HG03457 (cell line): ENCODE results near the gene LCAT.
"Not testable (repeated sequence)": the region's sequence is repeated elsewhere in the genome, so short reads cannot be mapped to it uniquely, and the experiment has no call there.

Experiments used
- ATAC-seq: cut with Tn5 transposase; IDR thresholded peaks from one replicate; pipeline ENCODE4 v1.9.1; 2021; ENCODE audit warnings: moderate number of reproducible peaks; ENCODE audit not compliant: unreplicated experiment

The LCAT gene

GRCh38 chr16:67943619-67944504 is at the start of gene LCAT:
Gene LCAT, minus strand, starts transcription at chr16:67944120. Its CDS starts 19 bp downstream, at chr16:67944101.
- no peak for ATAC-seq

- peak; percentile 64 for ATAC-seq
Measured at GRCh38 chr16:67993207-67994039, 49.5 kb upstream of the LCAT start.

GRCh38 chr16:67992661-67993206 is 48.8 kb upstream of the LCAT start:
- ATAC-seq = no peak

- no peak for ATAC-seq
Measured at GRCh38 chr16:67990018-67990386, 46.1 kb upstream of the LCAT start.

GRCh38 chr16:67989322-67990017 is 45.5 kb upstream of the LCAT start:
- ATAC-seq = no peak

GRCh38 chr16:67988675-67989074 is 44.8 kb upstream of the LCAT start:
- ATAC-seq = no peak

GRCh38 chr16:67987460-67988160 is 43.7 kb upstream of the LCAT start:
- no peak for ATAC-seq

- ATAC-seq = no peak
Measured at GRCh38 chr16:67986949-67987348, 43.0 kb upstream of the LCAT start.

- ATAC-seq = no peak
Measured at GRCh38 chr16:67982011-67982696, 38.2 kb upstream of the LCAT start.

- no peak for ATAC-seq
Measured at GRCh38 chr16:67979955-67980678, 36.2 kb upstream of the LCAT start, which contains the start of gene DPEP3. Gene DPEP3, minus strand, starts transcription at chr16:67980499. Its CDS starts 119 bp downstream, at chr16:67980380.

- ATAC-seq = no peak
Measured at GRCh38 chr16:67977469-67978227, 33.7 kb upstream of the LCAT start.

- no peak for ATAC-seq
Measured at GRCh38 chr16:67977005-67977404, 33.1 kb upstream of the LCAT start.

GRCh38 chr16:67976205-67976604 is 32.3 kb upstream of the LCAT start:
- ATAC-seq = no peak

GRCh38 chr16:67975321-67976105 is 31.6 kb upstream of the LCAT start:
- ATAC-seq = no peak

- not testable (repeated sequence) for ATAC-seq
Measured at GRCh38 chr16:67972285-67972684, 28.4 kb upstream of the LCAT start.

- no peak for ATAC-seq
Measured at GRCh38 chr16:67971111-67971510, 27.2 kb upstream of the LCAT start.

- no peak for ATAC-seq
Measured at GRCh38 chr16:67969254-67970039, 25.5 kb upstream of the LCAT start.
